Activated T-cell treated with anti-CD3 and anti-CD28 coated beads, Interleukin-2, amount 50 U/mL, for 4 hours (primary cell): ENCODE measurements around the gene KRTAP2-1. TPM values are rescaled to one million over a fixed set of nuclear protein-coding genes. Genes with fewer than 3 reads are reported as not detected.
"Not testable (repeated sequence)": the region's sequence is repeated elsewhere in the genome, so short reads cannot be mapped to it uniquely, and the experiment has no call there.

Experiments
- ATAC-seq, 2 donors: fragments of 200-7000 bp; cut with Tn5 transposase; one replicate each; pipeline ENCODE4 v1.10.0; 2021
- DNase-seq: peaks from one replicate; pipeline ENCODE4 v3.0.0-alpha.2; 2020
- H3K27me3 Mint-ChIP-seq: one replicate; pipeline ENCODE4 v1.8.0; 2021; ENCODE audit warnings: low read depth, mixed read lengths
- H3K36me3 Mint-ChIP-seq: one replicate; pipeline ENCODE4 v1.8.0; 2022; ENCODE audit warnings: mixed read lengths; ENCODE audit not compliant: insufficient read depth
- H3K4me1 Mint-ChIP-seq: one replicate; pipeline ENCODE4 v1.8.0; 2021; ENCODE audit warnings: low read depth, mixed read lengths
- H3K4me3 Mint-ChIP-seq: one replicate; pipeline ENCODE4 v1.8.0; 2021; ENCODE audit warnings: mild to moderate bottlenecking, moderate library complexity, mixed read lengths
- H3K9me3 Mint-ChIP-seq: one replicate; pipeline ENCODE4 v1.8.0; 2021; ENCODE audit warnings: mixed read lengths
- total RNA-seq, 3 donors: library from RNA; stranded (reverse); gene quantifications; one replicate each; pipeline ENCODE4 v1.2.1, GENCODE V29; 2021

KRTAP2-1 gene
- total RNA-seq = not detected

- not testable (repeated sequence) for H3K4me1 Mint-ChIP-seq, ATAC-seq
These were observed at the start of gene KRTAP2-1 for GRCh38 chr17:41046735-41047465. TSS of gene KRTAP2-1 (minus strand) at chr17:41047316. CDS start at chr17:41047267, 49 bp downstream.

GRCh38 chr17:41096055-41096454, 48.9 kb upstream of the KRTAP2-1 start:
- ATAC-seq (no peak), DNase-seq (no peak)
- H3K27me3 Mint-ChIP-seq = peaks cover 15% of the 10 kb centered on the region
- H3K4me3 Mint-ChIP-seq = no peak overlapping the region
- no peaks in the 10 kb centered on the region for H3K36me3 Mint-ChIP-seq
- peaks cover 9% of the 10 kb centered on the region for H3K4me1 Mint-ChIP-seq
- no peaks in the 10 kb centered on the region for H3K9me3 Mint-ChIP-seq

More at GRCh38 chr17:41046735-41047465, at the start of gene KRTAP2-1:
- H3K9me3 Mint-ChIP-seq, H3K4me3 Mint-ChIP-seq, H3K36me3 Mint-ChIP-seq, DNase-seq: not testable (repeated sequence)
- peaks cover 18% of the 10 kb centered on the region for H3K27me3 Mint-ChIP-seq

- not testable (repeated sequence) for ATAC-seq, H3K27me3 Mint-ChIP-seq, H3K4me1 Mint-ChIP-seq, H3K4me3 Mint-ChIP-seq, H3K36me3 Mint-ChIP-seq, DNase-seq, H3K9me3 Mint-ChIP-seq
These were observed 41.7 kb upstream of the KRTAP2-1 start for GRCh38 chr17:41088760-41089352.

- not testable (repeated sequence) for H3K4me1 Mint-ChIP-seq, DNase-seq, H3K4me3 Mint-ChIP-seq, H3K27me3 Mint-ChIP-seq, H3K9me3 Mint-ChIP-seq, H3K36me3 Mint-ChIP-seq, ATAC-seq
These were observed 37.2 kb upstream of the KRTAP2-1 start, which contains the start of gene KRTAP4-7 for GRCh38 chr17:41084100-41084856. TSS of gene KRTAP4-7 (plus strand) at chr17:41084150. CDS start at chr17:41084207, 57 bp downstream.

GRCh38 chr17:41083427-41083826, 36.3 kb upstream of the KRTAP2-1 start:
- ATAC-seq, DNase-seq, H3K9me3 Mint-ChIP-seq, H3K27me3 Mint-ChIP-seq, H3K4me3 Mint-ChIP-seq, H3K36me3 Mint-ChIP-seq, H3K4me1 Mint-ChIP-seq: not testable (repeated sequence)

- peaks cover 5% of the 10 kb centered on the region for H3K27me3 Mint-ChIP-seq
- ATAC-seq = no peak
- no peaks in the 10 kb centered on the region for H3K9me3 Mint-ChIP-seq
- H3K36me3 Mint-ChIP-seq = no peaks in the 10 kb centered on the region
- H3K4me3 Mint-ChIP-seq = no peak overlapping the region
- DNase-seq = no peak
- H3K4me1 Mint-ChIP-seq = no peaks in the 10 kb centered on the region
These were observed 35.5 kb upstream of the KRTAP2-1 start for GRCh38 chr17:41082626-41083025.

GRCh38 chr17:41076788-41077187, 29.7 kb upstream of the KRTAP2-1 start:
- ATAC-seq = no peak
- DNase-seq = no peak
- Mint-ChIP-seq H3K4me1 (no peaks in the 10 kb centered on the region), H3K9me3 (no peaks in the 10 kb centered on the region), H3K27me3 (peaks cover 15% of the 10 kb centered on the region), H3K36me3 (no peaks in the 10 kb centered on the region), H3K4me3 (no peak overlapping the region)

- Mint-ChIP-seq H3K4me3 (no peak overlapping the region), H3K27me3 (peaks cover 15% of the 10 kb centered on the region), H3K4me1 (no peaks in the 10 kb centered on the region), H3K36me3 (no peaks in the 10 kb centered on the region), H3K9me3 (no peaks in the 10 kb centered on the region)
- ATAC-seq (no peak), DNase-seq (no peak)
These were observed 26.6 kb upstream of the KRTAP2-1 start for GRCh38 chr17:41073676-41074075.

GRCh38 chr17:41071606-41072360, 24.7 kb upstream of the KRTAP2-1 start:
- ATAC-seq (no peak), DNase-seq (no peak)
- Mint-ChIP-seq H3K9me3 (no peaks in the 10 kb centered on the region), H3K4me3 (no peak overlapping the region), H3K4me1 (no peaks in the 10 kb centered on the region), H3K27me3 (peaks cover 15% of the 10 kb centered on the region), H3K36me3 (no peaks in the 10 kb centered on the region)

GRCh38 chr17:41069031-41069430, 21.9 kb upstream of the KRTAP2-1 start:
- Mint-ChIP-seq H3K36me3 (no peaks in the 10 kb centered on the region), H3K4me3 (no peak overlapping the region), H3K9me3 (no peaks in the 10 kb centered on the region), H3K27me3 (no peaks in the 10 kb centered on the region), H3K4me1 (no peaks in the 10 kb centered on the region)
- ATAC-seq (no peak), DNase-seq (no peak)

GRCh38 chr17:41067281-41067680, 20.2 kb upstream of the KRTAP2-1 start:
- ATAC-seq (no peak), DNase-seq (no peak)
- Mint-ChIP-seq H3K4me1 (no peaks in the 10 kb centered on the region), H3K4me3 (no peak overlapping the region), H3K9me3 (no peaks in the 10 kb centered on the region), H3K27me3 (no peaks in the 10 kb centered on the region), H3K36me3 (no peaks in the 10 kb centered on the region)

- H3K9me3 Mint-ChIP-seq = no peaks in the 10 kb centered on the region
- DNase-seq (no peak), ATAC-seq (no peak)
- H3K4me3 Mint-ChIP-seq = no peak within 1 kb of the TSS
- no peaks in the 10 kb centered on the region for H3K27me3 Mint-ChIP-seq
- H3K4me1 Mint-ChIP-seq = no peaks in the 10 kb centered on the region
- H3K36me3 Mint-ChIP-seq = no peaks in the 10 kb centered on the region
These were observed 18.9 kb upstream of the KRTAP2-1 start, which contains the start of gene KRTAP2-4 for GRCh38 chr17:41065829-41066624. TSS of gene KRTAP2-4 (minus strand) at chr17:41065879. CDS start at chr17:41065845, 34 bp downstream.

- not testable (repeated sequence) for H3K4me1 Mint-ChIP-seq, ATAC-seq, H3K9me3 Mint-ChIP-seq, H3K36me3 Mint-ChIP-seq, H3K27me3 Mint-ChIP-seq, DNase-seq, H3K4me3 Mint-ChIP-seq
These were observed 18.0 kb upstream of the KRTAP2-1 start for GRCh38 chr17:41065016-41065689.
